Measurements from ENCODE around the gene DUSP19. TPM values are rescaled to one million over a fixed set of nuclear protein-coding genes. Genes with fewer than 3 reads are reported as not detected.

The DUSP19 gene
- total RNA-seq (4.4 TPM), polyA plus RNA-seq (ENCODE audit: insufficient read depth, low read depth, low replicate concordance) (1.8 TPM)
- long read RNA-seq, donor 1, full-length matches to known transcripts, result 2 of 2 reads
- long read RNA-seq, donor 1, partial matches to known transcripts, result 0 of 2 reads
- long read RNA-seq, donor 1, other reads (novel, unspliced or antisense), result 0 of 2 reads
- long read RNA-seq, donor 2, full-length matches to known transcripts, result 2 of 2 reads
- long read RNA-seq, donor 2, partial matches to known transcripts, result 0 of 2 reads
- long read RNA-seq, donor 2, other reads (novel, unspliced or antisense), result 0 of 2 reads
- long read RNA-seq, donor 3, full-length matches to known transcripts, result 2 of 2 reads
- long read RNA-seq, donor 3, partial matches to known transcripts, result 0 of 2 reads
- long read RNA-seq, donor 3, other reads (novel, unspliced or antisense), result 0 of 2 reads
- long read RNA-seq, donor 4, full-length matches to known transcripts, result 1 of 1 reads
- long read RNA-seq, donor 4, partial matches to known transcripts, result 0 of 1 reads
- long read RNA-seq, donor 4, other reads (novel, unspliced or antisense), result 0 of 1 reads
- long read RNA-seq, donor 5, full-length matches to known transcripts, result 1 of 1 reads
- long read RNA-seq, donor 5, partial matches to known transcripts, result 0 of 1 reads
- long read RNA-seq, donor 5, other reads (novel, unspliced or antisense), result 0 of 1 reads
- long read RNA-seq, donor 6, full-length matches to known transcripts, result 1 of 1 reads
- long read RNA-seq, donor 6, partial matches to known transcripts, result 0 of 1 reads
- long read RNA-seq, donor 6, other reads (novel, unspliced or antisense), result 0 of 1 reads
- long read RNA-seq, donor 7, full-length matches to known transcripts, result 5 of 5 reads
- long read RNA-seq, donor 7, partial matches to known transcripts, result 0 of 5 reads
- long read RNA-seq, donor 7, other reads (novel, unspliced or antisense), result 0 of 5 reads
- long read RNA-seq, donor 8, full-length matches to known transcripts, result 3 of 3 reads
- long read RNA-seq, donor 8, partial matches to known transcripts, result 0 of 3 reads
- long read RNA-seq, donor 8, other reads (novel, unspliced or antisense), result 0 of 3 reads
- long read RNA-seq, donor 9, full-length matches to known transcripts, result 1 of 1 reads
- long read RNA-seq, donor 9, partial matches to known transcripts, result 0 of 1 reads
- long read RNA-seq, donor 9, other reads (novel, unspliced or antisense), result 0 of 1 reads
- long read RNA-seq, donor 10, result 0 reads

- peak within 1 kb of the TSS; percentile 84 to 90 for H3K27ac ChIP-seq (ENCODE audit: low read depth in 2 of 2, low read length in 2 of 2)
- intact Hi-C loops (cut with DNase I), result no loop called here
- TF ChIP-seq CTCF (IDR thresholded peaks at IDR 0.05; ENCODE audit: borderline replicate concordance, extremely low read depth, insufficient read depth), result no peak
- no peaks in the 10 kb centered on the region for H3K9me3 ChIP-seq (ENCODE audit: control insufficient read depth in 2 of 3, insufficient read depth in 1 of 3, low read length in 3 of 3)
- H3K4me3 ChIP-seq (ENCODE audit: low read length in 3 of 3), result peak within 1 kb of the TSS; percentile 91 to 97 (median 97)
- H3K27me3 ChIP-seq (ENCODE audit: control insufficient read depth, insufficient read depth, low read length), result no peaks in the 10 kb centered on the region
- peak within 1 kb of the TSS; percentile 84 to 87 (median 87) for H3K9ac ChIP-seq (ENCODE audit: low read length in 3 of 3)
- peak; percentile 88 to 99 (median 97) for DNase-seq
- H3K36me3 ChIP-seq (ENCODE audit: control insufficient read depth in 2 of 3, insufficient read depth in 3 of 3, low read length in 3 of 3), result no peaks in the 10 kb centered on the region
- peak; percentile 91 for FAIRE-seq
- peaks cover 0 to 7% (median 0%) of the 10 kb centered on the region in 3 donors for H3K4me1 ChIP-seq (ENCODE audit: control insufficient read depth in 2 of 3, insufficient read depth in 2 of 3, low read depth in 1 of 3, low read length in 3 of 3)
Observed at GRCh38 chr2:183078464-183079138, at the start of gene DUSP19. Gene DUSP19 (plus strand): TSS chr2:183078747. CDS start chr2:183078934, 187 bp downstream.

- DNase-seq (no peak), FAIRE-seq (no peak)
- peaks cover 0 to 10% (median 0%) of the 10 kb centered on the region in 3 donors for H3K4me1 ChIP-seq (ENCODE audit: control insufficient read depth in 2 of 3, insufficient read depth in 2 of 3, low read depth in 1 of 3, low read length in 3 of 3)
- no peaks in the 10 kb centered on the region for H3K36me3 ChIP-seq (ENCODE audit: control insufficient read depth in 2 of 3, insufficient read depth in 3 of 3, low read length in 3 of 3)
- H3K27me3 ChIP-seq (ENCODE audit: control insufficient read depth, insufficient read depth, low read length), result no peaks in the 10 kb centered on the region
- no peaks in the 10 kb centered on the region for H3K9me3 ChIP-seq (ENCODE audit: control insufficient read depth in 2 of 3, insufficient read depth in 1 of 3, low read length in 3 of 3)
- no peak overlapping the region for H3K9ac ChIP-seq (ENCODE audit: low read length in 3 of 3)
- H3K27ac ChIP-seq (ENCODE audit: low read depth in 2 of 2, low read length in 2 of 2), result no peak overlapping the region
- no peak for TF ChIP-seq CTCF (IDR thresholded peaks at IDR 0.05; ENCODE audit: borderline replicate concordance, extremely low read depth, insufficient read depth)
- intact Hi-C loops (cut with DNase I), result no loop called here
- no peak overlapping the region for H3K4me3 ChIP-seq (ENCODE audit: low read length in 3 of 3)
Observed at GRCh38 chr2:183029219-183029618, 49.3 kb upstream of the DUSP19 start.

Data from kidney (tissue), 22 donors.